HG02642 (cell line): ENCODE data around the gene FOXN1.
A peak's percentile ranks its signal among the peaks of the same experiment; 100 is the strongest.
"Not testable (repeated sequence)": the region's sequence is repeated elsewhere in the genome, so short reads cannot be mapped to it uniquely, and the experiment has no call there.

Experiments
- ATAC-seq: cut with Tn5 transposase; IDR thresholded peaks from one replicate; pipeline ENCODE4 v1.9.1; 2021; ENCODE audit warnings: mild to moderate bottlenecking; ENCODE audit not compliant: unreplicated experiment, poor library complexity

Gene FOXN1

DNA sequence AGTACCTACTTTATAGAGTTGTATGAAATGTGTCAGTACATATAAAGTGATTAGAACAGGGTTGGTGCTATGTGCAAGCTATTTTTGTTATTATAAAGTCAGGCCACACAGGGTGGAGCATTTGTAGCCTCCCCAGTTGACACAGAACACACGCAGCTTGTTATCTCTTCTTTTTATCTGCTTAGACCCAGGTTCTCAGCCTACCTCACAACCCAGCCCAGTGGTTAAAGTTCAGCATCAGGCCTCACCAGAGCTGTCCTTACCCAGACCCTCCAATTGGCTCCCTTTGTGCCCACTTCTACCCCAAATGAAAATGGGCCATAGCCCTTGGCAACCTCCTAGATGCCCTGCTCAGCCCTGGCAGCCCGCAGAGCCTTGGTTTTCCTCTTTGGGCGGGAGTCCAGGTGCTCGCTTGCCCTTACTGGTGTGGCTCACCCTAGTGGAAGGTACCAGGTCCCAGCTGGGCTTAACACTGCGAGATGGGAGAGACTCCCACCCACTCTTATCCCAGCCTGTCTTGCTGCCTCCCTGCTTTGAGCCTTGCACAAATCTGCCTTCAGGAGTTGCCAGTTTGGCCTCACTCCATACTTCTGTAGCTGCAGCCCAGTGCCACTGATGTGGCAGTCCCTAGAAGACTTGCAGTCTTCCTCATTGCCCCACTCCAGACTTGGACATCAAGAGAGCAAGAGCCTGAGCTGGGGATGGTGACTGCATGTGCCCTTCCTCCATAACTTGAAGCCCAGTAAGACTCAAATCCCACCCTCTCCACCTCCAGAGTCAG lies 66.3 kb downstream of the FOXN1 start:
- ATAC-seq = no peak

DNA sequence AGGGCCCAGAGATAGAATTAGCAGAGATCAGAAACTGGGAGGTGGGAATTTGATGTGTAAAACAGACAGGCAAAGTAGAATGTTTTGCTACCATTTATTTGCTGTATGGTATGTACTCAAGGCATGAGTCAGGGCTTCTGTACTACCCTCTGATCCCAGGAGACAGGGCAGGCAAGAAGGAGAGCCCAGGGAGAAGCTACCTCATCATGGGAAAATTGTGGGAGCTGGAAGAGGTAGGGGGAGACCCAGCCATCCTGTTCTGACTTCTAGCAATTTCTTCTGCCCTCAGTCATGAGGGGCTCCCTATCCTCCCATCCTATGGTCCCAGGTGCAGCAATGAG lies 66.9 kb downstream of the FOXN1 start:
- ATAC-seq = no peak

DNA sequence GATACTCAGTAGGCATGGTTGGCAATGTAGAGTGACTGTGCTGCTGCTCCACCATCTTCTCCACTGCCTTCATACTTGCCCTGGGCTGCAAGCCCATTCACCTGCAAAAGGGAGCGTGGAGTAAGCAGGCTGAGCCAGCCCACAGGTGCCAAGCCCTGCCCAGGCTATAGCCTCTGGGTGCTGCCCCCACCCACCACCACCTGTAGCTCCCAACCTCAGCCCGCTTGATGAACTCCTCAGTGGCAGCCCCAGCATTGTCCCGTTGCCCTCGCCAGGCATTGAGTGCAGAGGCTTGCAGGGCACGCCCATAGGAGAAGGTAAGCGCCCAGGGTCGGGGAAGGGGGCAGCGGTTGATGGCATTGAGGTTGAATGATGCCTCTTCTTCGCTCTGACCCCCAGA lies 67.4 kb downstream of the FOXN1 start:
- no peak for ATAC-seq

DNA sequence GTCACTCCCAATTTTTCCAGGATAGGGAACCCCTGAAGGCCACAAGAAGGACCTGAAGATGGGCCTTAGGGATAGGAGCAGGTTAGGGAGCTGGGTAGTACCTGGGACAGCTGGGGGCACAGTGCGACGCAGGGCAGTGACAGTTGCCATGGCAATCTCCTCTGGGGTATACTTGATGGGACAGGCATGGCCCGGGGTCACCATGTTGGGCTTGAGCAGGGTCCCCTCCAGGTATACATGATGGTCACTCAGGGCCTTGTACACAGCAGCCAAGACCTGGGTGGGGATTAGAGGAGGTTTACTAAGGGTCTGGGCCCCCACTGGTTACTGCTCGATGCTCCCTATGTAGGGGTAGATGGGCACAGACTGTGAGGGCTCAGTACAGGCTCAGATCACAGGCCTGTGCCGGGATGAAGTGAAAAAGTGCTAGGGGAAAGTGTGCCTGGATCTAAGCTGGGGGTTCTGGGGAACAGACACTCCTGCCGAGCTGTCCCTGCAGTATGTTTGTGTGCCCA lies 67.9 kb downstream of the FOXN1 start:
- ATAC-seq = no peak

DNA sequence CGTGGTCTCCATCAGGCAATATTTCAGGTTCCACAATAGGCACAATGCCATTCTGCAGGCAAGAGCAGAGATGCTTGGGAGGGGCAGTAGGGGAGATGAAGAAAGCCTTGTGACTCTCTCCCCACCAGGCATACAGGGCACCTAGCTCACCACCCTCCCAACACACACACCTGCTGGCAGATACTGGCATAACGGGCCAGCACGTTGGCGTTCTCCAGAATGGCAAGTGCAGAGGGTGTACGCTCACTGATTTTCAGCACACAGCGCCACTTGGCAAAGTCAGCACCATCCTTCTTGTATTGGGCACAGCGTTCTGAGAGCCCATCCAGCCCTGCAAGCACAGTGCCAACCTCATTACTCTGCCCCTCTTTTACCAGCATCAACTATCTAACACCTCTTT lies 68.4 kb downstream of the FOXN1 start:
- no peak for ATAC-seq

DNA sequence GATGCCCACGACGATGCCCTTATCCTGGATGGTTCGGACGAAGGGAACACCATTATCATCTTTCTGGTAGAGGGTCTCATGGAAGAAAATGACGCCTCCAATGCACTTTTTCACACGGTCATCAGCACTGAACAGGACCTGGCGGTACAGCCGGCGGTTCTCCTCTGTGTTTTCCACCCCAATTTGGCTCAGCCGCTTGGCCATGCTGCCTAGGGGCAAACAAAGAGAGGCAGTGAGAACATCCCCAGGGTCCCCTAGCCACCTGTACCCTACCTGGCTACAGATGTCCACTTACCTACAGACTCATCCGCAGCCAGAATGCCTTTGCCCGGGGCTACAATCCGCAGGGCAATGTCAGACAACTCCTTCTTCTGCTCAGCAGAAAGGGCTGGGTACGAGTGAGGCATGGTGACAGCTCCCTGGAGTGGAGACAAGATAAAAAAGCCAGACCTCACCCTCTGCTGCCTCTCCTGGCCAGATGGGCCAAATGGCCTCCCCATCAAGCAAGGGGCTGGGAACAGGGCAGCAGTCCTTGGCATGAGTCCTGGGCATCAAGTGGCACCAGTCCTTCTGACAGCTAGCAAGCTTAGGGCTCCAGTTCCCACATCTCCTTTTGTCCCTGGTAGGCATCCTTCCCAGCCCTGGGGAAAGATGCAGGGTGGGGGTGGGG lies 69.1 kb downstream of the FOXN1 start:
- no peak for ATAC-seq

DNA sequence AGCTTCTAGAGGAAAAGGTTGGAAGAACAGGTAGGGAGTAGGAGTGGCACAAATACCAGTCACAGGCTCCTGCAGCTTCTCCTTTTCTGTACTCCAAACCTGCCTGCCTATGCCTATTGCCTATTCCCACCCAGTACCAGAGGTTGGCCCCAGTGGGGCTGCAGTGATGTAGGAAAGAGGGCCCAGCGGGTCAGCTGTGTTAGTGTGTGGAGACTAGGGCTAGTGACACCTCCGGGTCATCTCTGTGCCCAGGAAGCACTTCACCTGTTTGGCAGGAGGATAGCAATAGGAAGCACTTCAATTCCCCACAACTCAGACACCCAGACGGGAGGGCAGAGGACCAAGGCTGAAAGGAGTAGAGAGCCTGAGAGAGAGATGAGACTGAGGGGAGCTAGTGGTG lies 69.9 kb downstream of the FOXN1 start:
- ATAC-seq = not testable (repeated sequence)

DNA sequence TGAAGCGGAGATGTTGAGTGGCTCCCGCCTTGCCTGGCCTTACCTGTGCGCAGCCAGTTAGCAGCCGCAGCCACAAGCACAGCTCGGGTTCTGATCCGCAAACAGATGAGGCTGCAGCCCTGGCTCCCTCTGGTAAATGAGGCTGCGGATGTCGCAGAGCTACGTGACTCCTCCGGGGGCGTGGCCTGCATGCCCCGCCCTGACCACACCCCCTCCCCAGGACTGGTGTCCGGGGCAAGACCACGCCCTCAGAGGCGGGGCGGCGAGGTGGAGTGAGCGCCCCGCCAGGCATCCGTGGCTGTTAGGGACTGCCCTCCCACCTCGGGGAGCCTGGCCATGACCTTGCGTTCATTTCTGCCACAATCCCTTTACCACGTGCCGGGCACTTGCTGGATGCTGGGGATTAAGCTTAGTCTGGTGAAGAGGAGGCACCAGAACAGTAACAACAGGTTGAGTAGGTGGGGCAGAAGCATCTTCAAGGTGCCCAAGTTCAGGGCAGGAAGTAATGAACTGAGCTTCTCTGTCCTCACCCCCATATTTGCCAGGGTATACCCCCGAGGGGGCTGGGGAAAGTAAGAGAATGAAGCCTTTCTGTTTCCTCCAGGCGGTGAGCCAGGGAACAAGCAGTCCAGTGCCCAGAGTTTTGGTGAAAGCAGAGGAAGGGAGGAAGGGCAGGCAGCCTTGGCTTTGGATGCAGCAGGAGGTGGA lies 70.8 kb downstream of the FOXN1 start, which contains the start of gene ALDOC:
TSS of gene ALDOC (minus strand) at position 138 of the 708 bp plus-strand sequence. CDS start 1,363 bp downstream, outside the sequence.
- ATAC-seq = peak; percentile 88

DNA sequence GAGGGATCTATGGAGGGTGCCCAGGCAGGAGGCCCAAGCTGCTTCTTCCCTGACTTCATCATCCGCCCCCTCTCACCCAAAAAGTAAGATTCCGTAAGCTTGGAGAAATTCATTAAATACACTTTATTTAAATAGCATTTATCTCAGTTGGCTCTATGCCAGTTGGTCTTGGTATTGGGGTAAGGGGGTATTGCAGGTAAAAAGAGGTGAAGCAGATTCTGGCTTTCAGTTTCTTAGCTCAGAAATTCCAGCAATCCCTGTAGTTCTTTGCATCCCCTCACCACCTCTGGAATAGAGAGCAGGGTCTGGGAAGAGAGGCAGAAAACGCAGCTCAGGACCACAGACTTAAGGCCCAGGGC lies 71.3 kb downstream of the FOXN1 start:
- no peak for ATAC-seq

DNA sequence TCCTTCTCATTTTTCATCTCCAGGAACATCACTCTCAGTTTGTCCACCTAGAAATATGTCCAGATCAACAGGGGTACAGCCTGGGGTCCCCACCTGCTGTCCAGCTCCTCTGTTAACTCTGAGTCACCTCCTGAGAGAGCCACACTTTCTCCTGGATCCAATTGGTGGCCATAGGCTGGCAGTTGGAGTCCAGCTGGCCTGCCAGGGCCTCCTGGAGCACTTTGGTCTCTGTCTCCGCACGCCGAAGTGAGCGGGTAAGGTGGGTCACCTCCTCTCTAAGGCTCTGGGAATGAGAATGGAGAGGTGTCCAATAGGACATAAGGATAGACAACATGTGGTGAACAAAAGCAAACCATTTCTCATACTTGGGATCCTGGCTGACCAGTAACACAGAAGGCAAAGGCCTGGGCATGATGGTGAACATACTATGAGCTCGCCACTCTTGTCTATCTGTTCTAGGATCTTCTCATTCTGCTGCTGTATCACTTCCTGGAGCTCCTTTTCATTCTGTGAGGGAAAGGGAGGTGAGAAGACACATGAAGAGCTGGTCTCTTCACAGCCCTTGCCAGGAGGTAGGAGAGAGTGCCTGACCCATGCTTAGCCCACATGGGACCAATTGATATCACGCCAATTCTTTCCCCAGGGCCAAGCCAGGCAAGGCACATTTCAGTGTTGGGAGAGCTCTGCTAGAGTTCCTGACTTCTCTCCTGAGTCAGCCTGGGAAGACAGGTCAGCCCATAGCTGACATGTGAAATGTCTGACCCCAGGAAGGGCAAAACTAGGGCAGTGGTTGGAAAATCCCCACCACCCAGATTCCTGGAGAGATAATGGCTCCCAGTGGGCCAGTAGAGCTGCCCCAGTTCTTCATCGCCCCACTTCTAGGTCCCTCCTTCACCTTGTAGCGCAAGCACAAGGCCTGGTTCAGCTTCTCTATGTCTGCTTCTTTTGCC lies 72.4 kb downstream of the FOXN1 start:
- no peak for ATAC-seq

DNA sequence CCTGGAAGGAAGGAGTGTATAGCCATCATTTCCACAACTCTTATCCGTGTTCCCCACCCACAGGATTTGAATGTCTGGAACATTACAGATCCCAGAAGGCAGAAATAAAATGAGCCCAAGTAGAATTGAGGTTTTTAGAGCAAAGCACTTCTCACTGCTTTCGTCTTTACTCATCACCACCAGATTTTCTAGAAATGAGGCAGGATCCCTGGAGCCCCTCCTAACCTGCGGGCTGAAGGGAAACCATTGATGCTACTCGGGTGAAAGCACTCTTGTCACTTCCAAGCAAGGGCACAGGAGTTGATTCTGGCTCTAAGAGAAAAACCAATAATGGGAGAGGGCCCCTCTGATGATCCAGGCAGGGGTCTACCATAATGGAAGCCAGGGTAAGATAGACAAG lies 73.4 kb downstream of the FOXN1 start:
- no peak for ATAC-seq

DNA sequence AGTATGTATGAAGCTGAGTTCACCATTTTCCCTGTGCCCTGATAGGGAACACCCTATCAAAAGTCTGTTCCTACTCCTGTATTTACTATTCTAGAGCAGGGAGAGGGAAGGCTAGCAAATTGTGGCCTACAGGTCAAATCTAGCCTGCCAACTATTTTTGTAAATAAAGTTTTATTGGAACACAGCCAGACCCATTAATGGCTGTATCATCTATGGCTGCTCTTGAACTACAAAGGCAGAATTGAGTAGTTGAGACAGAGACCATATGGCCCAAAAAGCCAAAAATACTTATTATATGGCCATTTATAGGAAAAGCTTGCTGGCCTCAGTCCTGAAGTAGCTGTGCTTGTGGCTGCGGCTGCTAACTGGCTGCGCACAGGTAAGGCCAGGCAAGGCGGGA lies 74.8 kb downstream of the FOXN1 start:
- ATAC-seq = no peak

DNA sequence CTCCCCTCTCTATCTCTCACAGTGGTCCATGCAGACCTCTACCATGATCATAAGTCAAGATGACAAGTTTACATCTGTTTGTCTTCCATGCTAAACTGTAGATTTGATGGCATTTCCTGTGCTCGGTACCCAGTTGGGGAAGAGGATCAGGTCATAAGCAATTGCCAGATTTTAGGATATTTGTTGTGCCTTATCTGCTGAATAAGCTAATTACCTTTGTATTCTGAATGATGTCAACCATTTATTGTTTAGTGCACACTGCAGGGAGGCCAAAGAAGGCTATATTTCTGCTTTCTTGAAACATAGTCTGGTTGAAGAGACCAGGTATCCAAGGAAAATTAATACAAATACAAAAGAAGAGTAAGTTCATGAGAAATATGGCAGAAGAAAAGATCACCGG lies 76.4 kb downstream of the FOXN1 start:
- no peak for ATAC-seq

DNA sequence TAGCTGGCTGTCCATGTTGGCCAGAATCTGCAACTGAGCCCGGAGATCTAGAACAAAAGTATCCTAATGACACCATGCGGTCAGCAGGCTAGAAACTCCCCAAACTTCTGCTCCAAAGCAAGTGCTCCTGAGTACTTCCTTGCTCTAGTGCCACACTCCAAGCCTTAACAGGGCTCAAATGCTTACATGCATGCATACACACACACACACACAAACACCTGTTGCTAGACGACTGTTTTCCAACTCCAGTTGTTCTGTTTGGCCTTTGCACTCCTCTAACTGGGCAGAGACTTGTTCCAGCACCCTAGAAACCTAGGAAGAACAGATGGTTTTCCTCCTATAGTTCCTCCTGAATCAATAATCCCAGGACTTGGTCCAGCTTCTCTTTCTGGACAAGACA lies 78.3 kb downstream of the FOXN1 start:
- no peak for ATAC-seq

DNA sequence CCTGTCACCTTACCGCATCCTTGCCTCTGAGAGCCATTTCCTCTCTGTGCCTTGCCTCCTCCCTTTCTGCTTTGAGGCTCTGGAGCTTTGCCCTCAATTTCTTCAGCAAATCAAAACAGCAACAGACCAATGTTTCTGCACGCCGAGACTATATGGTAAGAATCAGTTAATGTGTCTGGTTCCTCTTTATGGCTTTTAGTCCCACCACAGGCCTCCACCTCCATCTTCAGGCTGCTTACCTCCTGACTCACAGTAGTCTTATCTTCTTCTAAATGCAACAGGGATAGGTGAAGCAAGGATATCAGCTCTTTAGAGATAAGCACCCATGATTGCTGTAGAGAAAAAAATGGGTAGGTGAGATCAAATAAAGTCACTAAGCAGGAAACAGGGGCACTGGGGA lies 79.7 kb downstream of the FOXN1 start:
- ATAC-seq = no peak
